Measurements from ENCODE around the gene KRTAP5-7.

- TF ChIP-seq CTCF (IDR thresholded peaks at IDR 0.05; ENCODE audit: insufficient read depth, low read depth, low read length) = no peak
- TF ChIP-seq EZH2 (IDR thresholded peaks at IDR 0.05; ENCODE audit: insufficient read depth, low read length) = no peak
Observed at GRCh38 chr11:71538666-71538990, 11.6 kb downstream of the KRTAP5-7 start.
